K562 (cell line): ENCODE results near the gene ALX3. TPM values are rescaled to one million over a fixed set of nuclear protein-coding genes. Genes with fewer than 3 reads are reported as not detected.
A peak's percentile ranks its signal among the peaks of the same experiment; 100 is the strongest.

Experiments used
- ATAC-seq: fragments of 200-7000 bp; cut with Tn5 transposase; 3 replicates; pipeline ENCODE4 v1.9.1; 2020; ENCODE audit warnings: moderate library complexity
- BruUV-seq: library from RNA; stranded (reverse); fragments of 400-500 nt; replicated peaks from 2 replicates; lab custom pipeline; 2021; lab: Mats Ljungman, UMichigan
- CTCF ChIA-PET: fragments of 300-600 bp; formaldehyde crosslinking; extraction: SDS; loops from one replicate; lab custom pipeline; 2021; ENCODE audit warnings: low intra/inter-chr PET ratio; lab: Yijun Ruan, JAX
- POLR2A ChIA-PET: fragments of 300-600, 350-650 bp; sonication (Branson Sonifier 250); formaldehyde crosslinking; extraction: SDS; loops from one replicate; lab custom pipeline; 2021; ENCODE audit warnings: antibody characterized with exemption, inconsistent platforms; lab: Yijun Ruan, JAX
- DNase-seq, 4 experiments: peaks; one replicate each; pipeline versions ENCODE4 v3.0.0 to v3.0.0-alpha.2; 2011 to 2018; ENCODE audit warnings: low spot score in 3 of 4, mixed read lengths in 3 of 4; ENCODE audit errors: extremely low read depth in 1 of 4
- FAIRE-seq: peaks from 2 replicates; lab custom pipeline; 2011; peaks lifted over from hg19 to GRCh38; lab: Jason Lieb, UNC
- H2AFZ ChIP-seq: 2 replicates; pipeline ENCODE4 v1.6.0; 2011; ENCODE audit warnings: low read depth, low read length, control low read depth, inconsistent platforms
- H3K27ac ChIP-seq: fragments of 200-600 bp; 3 replicates; pipeline ENCODE4 v1.8.0; 2011; ENCODE audit warnings: low read depth, mild to moderate bottlenecking, control low read depth, inconsistent platforms, low read length, moderate library complexity, mixed read lengths; ENCODE audit errors: extremely low read depth
- H3K27me3 ChIP-seq, 2 experiments: fragments of 300-600 bp in 1 of 2; 2 replicates in 1 of 2; 3 replicates in 1 of 2; pipeline versions ENCODE4 v1.6.0 to v1.8.0; 2011; ENCODE audit warnings: inconsistent platforms in 2 of 2, low read length in 2 of 2, mild to moderate bottlenecking in 1 of 2, mixed read lengths in 1 of 2, moderate library complexity in 1 of 2; ENCODE audit not compliant: control insufficient read depth in 2 of 2, insufficient read depth in 2 of 2
- H3K36me3 ChIP-seq: fragments of 300-600 bp; 3 replicates; pipeline ENCODE4 v1.8.0; 2011; ENCODE audit warnings: mild to moderate bottlenecking, low read length, inconsistent platforms; ENCODE audit not compliant: control insufficient read depth, insufficient read depth
- H3K4me1 ChIP-seq, 2 experiments: fragments of 200-600 bp in 1 of 2; replicated peaks in 1 of 2; 2 replicates in 1 of 2; 3 replicates in 1 of 2; pipeline versions ENCODE4 v1.5.1 to v1.8.0; 2011; ENCODE audit warnings: inconsistent platforms in 2 of 2, low read length in 2 of 2, mild to moderate bottlenecking in 1 of 2, mixed read lengths in 1 of 2, moderate library complexity in 1 of 2; ENCODE audit not compliant: control insufficient read depth in 2 of 2, insufficient read depth in 2 of 2
- H3K4me2 ChIP-seq: 2 replicates; pipeline ENCODE4 v1.6.1; 2011; ENCODE audit warnings: low read length, control low read depth, inconsistent platforms, mixed read lengths; ENCODE audit not compliant: insufficient read depth
- H3K4me3 ChIP-seq: fragments of 200-600 bp; sonication (generic), shearing (Covaris generic); 2 replicates; pipeline ENCODE4 v1.5.1; 2016; ENCODE audit warnings: control low read depth, inconsistent platforms
- H3K79me2 ChIP-seq: fragments of 200-600 bp; 3 replicates; pipeline ENCODE4 v1.8.0; 2011; ENCODE audit warnings: low read length, inconsistent platforms; ENCODE audit not compliant: control insufficient read depth, insufficient read depth
- H3K9ac ChIP-seq, 2 experiments: 2 replicates each; pipeline versions ENCODE4 v1.6.0 to v1.6.1; 2011; ENCODE audit warnings: low read depth in 2 of 2, low read length in 2 of 2, control low read depth in 1 of 2, inconsistent platforms in 1 of 2, mild to moderate bottlenecking in 1 of 2, mixed read lengths in 1 of 2; ENCODE audit not compliant: insufficient read depth in 1 of 2
- H3K9me1 ChIP-seq: one replicate; pipeline ENCODE4 v1.6.0; 2011; ENCODE audit warnings: inconsistent platforms, mild to moderate bottlenecking, low read length, moderate library complexity; ENCODE audit not compliant: control insufficient read depth, insufficient read depth
- H3K9me3 ChIP-seq: replicated peaks from 2 replicates; pipeline ENCODE4 v1.5.1; 2011; ENCODE audit warnings: low read depth, low read length, inconsistent platforms; ENCODE audit not compliant: control insufficient read depth, insufficient read depth
- H4K20me1 ChIP-seq: replicated peaks from 2 replicates; pipeline ENCODE4 v1.6.1; 2011; ENCODE audit warnings: low read length, inconsistent platforms, mixed read lengths; ENCODE audit not compliant: control insufficient read depth, insufficient read depth
- ATF7 ChIP-seq: fragments of 450-650 bp; IDR thresholded peaks from 2 replicates; pipeline ENCODE4 v1.7.1; 2014; ENCODE audit warnings: mild to moderate bottlenecking, moderate library complexity
- CREM ChIP-seq: IDR thresholded peaks from 2 replicates; pipeline ENCODE4 v1.6.1; 2014; ENCODE audit warnings: antibody characterized with exemption, low read depth
- E2F3 ChIP-seq: fragments of 250-450 bp; sonication (Bioruptor Pico); IDR thresholded peaks from 2 replicates; pipeline ENCODE4 v1.4.0; 2020; ENCODE audit warnings: mild to moderate bottlenecking
- EGR1 ChIP-seq: fragments of 450-650 bp; conservative IDR thresholded peaks from 2 replicates; pipeline ENCODE4 v1.6.1; 2017; ENCODE audit warnings: mild to moderate bottlenecking
- HMGN3 ChIP-seq: IDR thresholded peaks from 2 replicates; pipeline ENCODE4 v1.6.1; 2011; ENCODE audit warnings: borderline replicate concordance, low read depth, mild to moderate bottlenecking, mixed read lengths, low read length; ENCODE audit not compliant: insufficient read length; ENCODE audit errors: extremely low read depth
- JUN ChIP-seq, 2 experiments: sonication (generic) in 1 of 2; formaldehyde crosslinking in 1 of 2; IDR thresholded peaks; 2 replicates each; pipeline versions ENCODE4 v1.6.1 to v1.8.0; 2012 to 2022; ENCODE audit warnings: borderline replicate concordance in 2 of 2, mild to moderate bottlenecking in 2 of 2, improper control_type of control experiment in 1 of 2, low read depth in 1 of 2, low read length in 1 of 2, missing genetic modification reagents in 1 of 2
- KDM2B ChIP-seq: fragments of 250-450 bp; sonication (Bioruptor Pico); IDR thresholded peaks from 2 replicates; pipeline ENCODE4 v1.8.0; 2021; ENCODE audit warnings: mild to moderate bottlenecking, moderate library complexity
- KDM5B ChIP-seq: fragments of 200-600 bp; sonication (generic); IDR thresholded peaks from 2 replicates; pipeline ENCODE4 v1.6.1; 2012; ENCODE audit warnings: low read depth, mild to moderate bottlenecking, moderate library complexity, low read length, control low read depth, inconsistent platforms; ENCODE audit not compliant: insufficient replicate concordance
- KLF6 ChIP-seq: fragments of 250-450 bp; sonication (Bioruptor Pico); IDR thresholded peaks from 2 replicates; pipeline ENCODE4 v1.4.0; 2020; ENCODE audit warnings: mild to moderate bottlenecking, moderate library complexity, borderline replicate concordance
- MEF2D ChIP-seq: conservative IDR thresholded peaks from 2 replicates; pipeline ENCODE4 v1.6.1; 2016; ENCODE audit warnings: low read depth, missing genetic modification characterization, missing compliant biosample characterization
- NR2F6 ChIP-seq: fragments of 450-650 bp; formaldehyde crosslinking; IDR thresholded peaks from 2 replicates; pipeline ENCODE4 v1.4.0; 2020; ENCODE audit warnings: mild to moderate bottlenecking
- PHF8 ChIP-seq: fragments of 200-600 bp; sonication (generic); IDR thresholded peaks from 2 replicates; pipeline ENCODE4 v1.6.1; 2012; ENCODE audit warnings: mixed run types, mild to moderate bottlenecking, inconsistent platforms, low read length, moderate library complexity, borderline replicate concordance
- POLR2B ChIP-seq: fragments of 450-650 bp; IDR thresholded peaks from 2 replicates; pipeline ENCODE4 v1.6.1; 2018; ENCODE audit warnings: low read depth; ENCODE audit not compliant: partially characterized antibody
- PPARD ChIP-seq: fragments of 250-450 bp; sonication (Bioruptor Pico); IDR thresholded peaks from 2 replicates; pipeline ENCODE4 v1.8.0; 2022; ENCODE audit warnings: inconsistent platforms, mild to moderate bottlenecking, moderate library complexity
- RCOR1 ChIP-seq, 2 experiments: IDR thresholded peaks; 2 replicates each; pipeline ENCODE4 v1.6.1; 2012; ENCODE audit warnings: low read depth in 2 of 2, low read length in 2 of 2, borderline replicate concordance in 1 of 2, improper control_type of control experiment in 1 of 2
- TBP ChIP-seq: optimal IDR thresholded peaks from 2 replicates; pipeline ENCODE3; 2011; ENCODE audit warnings: low read depth, low read length, improper control_type of control experiment
- TRIM28 ChIP-seq: fragments of 450-650 bp; IDR thresholded peaks from 2 replicates; pipeline ENCODE4 v1.6.1; 2017
- ZBED1 ChIP-seq: IDR thresholded peaks from 2 replicates; pipeline ENCODE4 v1.6.1; 2014
- ZBTB17 ChIP-seq: fragments of 450-650 bp; formaldehyde crosslinking; IDR thresholded peaks from 2 replicates; pipeline ENCODE4 v1.4.0; 2020; ENCODE audit warnings: mild to moderate bottlenecking
- ZNF12 ChIP-seq: sonication (generic); formaldehyde crosslinking; IDR thresholded peaks from 2 replicates; pipeline ENCODE4 v1.4.0; 2020; ENCODE audit warnings: mild to moderate bottlenecking, missing genetic modification reagents
- ZNF589 ChIP-seq: fragments of 200-800 bp; sonication (Bioruptor generic); IDR thresholded peaks from 2 replicates; pipeline ENCODE4 v1.6.1; 2016; ENCODE audit warnings: low read depth, missing genetic modification characterization, missing compliant biosample characterization
- ZNF780A ChIP-seq: fragments of 250-450 bp; sonication (Bioruptor Pico); IDR thresholded peaks from 2 replicates; pipeline ENCODE4 v1.5.0; 2021; ENCODE audit warnings: mild to moderate bottlenecking
- WGBS: fragments of 100-300 bp; shearing (Covaris generic); methylation state at CpG from one replicate; pipeline ENCODE4 v1.1.6; 2016; ENCODE audit warnings: low coverage, mixed read lengths; ENCODE audit not compliant: insufficient coverage; ENCODE audit errors: missing lambda C conversion rate; 5-methylcytosine and 5-hydroxymethylcytosine counted together
- in situ Hi-C: fragments of 300-500 bp; cut with MboI; formaldehyde crosslinking; loops from 4 replicates; pipeline ENCODE4 v1.15.0; 2018; ENCODE audit warnings: inconsistent platforms, mixed read lengths
- intact Hi-C: fragments of 100-400 bp; cut with micrococcal nuclease; formaldehyde crosslinking; loops from 2 replicates; pipeline ENCODE4 v1.14.2; 2022
- polyA plus RNA-seq, 8 experiments: library from polyadenylated mRNA; depleted of rRNA in 4 of 8; stranded (reverse) in 5 of 8; unstranded in 3 of 8; fragments of >200 nt; fragmentation: Nextera tagmentation in 2 of 8; fragmentation: Illumina TruSeq in 1 of 8; extraction: Ambion mirVana in 2 of 8; extraction: Trizol in 1 of 8; gene quantifications; 2 replicates each; pipeline versions ENCODE4 v1.2.1 to v1.2.3, GENCODE V29; 2011 to 2014; ENCODE audit warnings: inconsistent platforms in 1 of 8, missing spikeins in 1 of 8
- total RNA-seq, 7 experiments: library from RNA; depleted of rRNA in 6 of 7; stranded (reverse); fragments of >200 nt in 6 of 7; fragmentation: Illumina TruSeq in 2 of 7; extraction: Trizol in 2 of 7; gene quantifications; 2 replicates each; pipeline versions ENCODE4 v1.2.1 to v1.2.3, GENCODE V29; 2011 to 2021; ENCODE audit warnings: low replicate concordance in 1 of 7
- TF ChIP-seq, protein P1 (sequence below): fragments of 250-450 bp; sonication (Bioruptor Pico); IDR thresholded peaks from 2 replicates; pipeline ENCODE4 v1.6.1; 2021; ENCODE audit warnings: mild to moderate bottlenecking

The ALX3 gene
- total and polyA plus RNA-seq, 9 of the 15 experiments (the other 6 are each of a cell fraction or from before 2014, with no cell fraction given) = not detected

DNA sequence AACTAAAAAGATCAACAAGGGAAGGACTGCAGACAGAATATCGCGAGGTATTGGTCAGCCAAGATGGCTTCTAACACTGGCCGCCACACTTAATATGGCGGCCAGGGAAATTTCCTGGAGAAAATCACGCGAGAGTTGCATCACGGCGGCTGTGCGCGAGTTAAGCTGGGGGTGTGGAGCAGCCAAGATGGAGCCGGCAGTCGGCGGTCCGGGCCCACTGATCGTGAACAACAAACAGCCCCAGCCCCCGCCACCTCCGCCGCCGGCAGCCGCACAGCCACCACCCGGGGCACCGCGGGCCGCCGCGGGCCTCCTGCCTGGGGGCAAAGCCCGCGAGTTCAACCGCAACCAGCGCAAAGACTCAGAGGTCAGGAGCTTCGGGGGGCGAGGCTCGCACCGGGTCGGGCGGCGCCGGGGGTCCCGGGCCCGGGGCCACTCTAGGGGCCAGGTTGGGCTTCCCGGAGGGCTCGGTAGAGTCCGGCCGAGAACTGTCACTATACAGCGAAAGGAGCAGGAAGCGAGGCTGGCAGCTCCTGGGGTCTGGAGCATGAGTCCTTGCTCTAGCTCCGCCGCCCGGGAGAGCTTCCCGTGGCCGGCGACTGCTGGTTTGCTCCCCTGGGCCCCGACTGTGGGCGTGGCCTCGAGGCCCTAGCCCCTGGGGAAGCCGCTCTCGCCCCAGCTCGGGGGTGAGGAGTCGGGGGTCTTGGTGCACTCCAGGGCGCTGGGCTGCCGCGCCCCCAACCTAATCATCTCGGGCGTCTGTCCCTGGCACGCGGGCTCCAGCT is 35.8 kb downstream of the ALX3 start, which contains the start of gene STRIP1:
Gene STRIP1, plus strand, starts transcription at position 174 of the 785 bp plus-strand sequence. Its CDS starts 14 bp downstream, at position 188.
- in situ Hi-C loops = no loop called here
- WGBS = under 1% methylated on average over 63 of the region's 66 CpGs
- DNase-seq (peak; percentile 94 to 98 (median 94)), FAIRE-seq (peak; percentile 94), ATAC-seq (peak; percentile 91)
- Histone ChIP-seq H3K79me2 (peaks cover 30% of the 10 kb centered on the region), H3K27ac (peak within 1 kb of the TSS; percentile 88), H3K9me3 (no peaks in the 10 kb centered on the region), H4K20me1 (peaks cover 5% of the 10 kb centered on the region; the same call in 1 of the 2 replicates), H3K9ac (peak within 1 kb of the TSS; percentile 92 to 97), H3K27me3 (no peaks in the 10 kb centered on the region), H3K9me1 (no peaks in the 10 kb centered on the region), H3K4me3 (peak within 1 kb of the TSS; percentile 95), H3K36me3 (peaks cover 31% of the 10 kb centered on the region), H2AFZ (peak within 1 kb of the TSS; percentile 92), H3K4me1 (peaks cover 16 to 40% of the 10 kb centered on the region in 2 experiments), H3K4me2 (peak within 1 kb of the TSS; percentile 100)
- CTCF ChIA-PET = no interaction called here
- POLR2A ChIA-PET = interaction anchor here (0.6 to 14.6 kb wide), 31 partner anchors 10 to 546 kb away, joined by 3 to 200 read pairs (median 4); partner anchors contain the start of genes AHCYL1 and RBM15
- no TSS peak for BruUV-seq
- intact Hi-C loops = loop anchor here (5.0 kb wide), 1 partner anchor 303 kb away; the partner anchor contains the start of gene RBM15
- TF ChIP-seq ZBED1 (no peak), HMGN3 (no peak), ZNF780A (CRISPR knock-in tag) (no peak), ZBTB17 (CRISPR knock-in tag) (no peak; the same call in 1 of the 2 replicates), KDM5B (peak; percentile 80), ZNF12 (CRISPR knock-in tag) (no peak; the same call in 1 of the 2 replicates), EGR1 (peak; percentile 38), TRIM28 (no peak), ZNF589 (CRISPR knock-in tag) (peak; percentile 97), KLF6 (CRISPR knock-in tag) (peak; percentile 73; the same call in 1 of the 2 replicates), JUN (IDR thresholded peaks at IDR 0.05; ENCODE audit: borderline replicate concordance, low read depth, low read length) (0 out of 2 replicates have a peak, but pooled peaks have one; percentile 43), JUN (CRISPR knock-in tag; IDR thresholded peaks at IDR 0.05; ENCODE audit: borderline replicate concordance) (no peak; the same call in 1 of the 2 replicates), TBP (peak; percentile 75), PPARD (CRISPR knock-in tag) (no peak), CREM (peak; percentile 60), NR2F6 (CRISPR knock-in tag) (no peak), KDM2B (peak; percentile 19; the same call in 1 of the 2 replicates), POLR2B (no peak), MEF2D (no peak), PHF8 (peak; percentile 91), E2F3 (CRISPR knock-in tag) (peak; percentile 37), RCOR1 (IDR thresholded peaks at IDR 0.05; ENCODE audit: borderline replicate concordance in 1 of 2, low read depth in 2 of 2, low read length in 2 of 2) (peak in 1 of 2 experiments; percentile 45; a peak in 1 of 4 replicates), ATF7 (peak; percentile 84)
- TF ChIP-seq, protein P1, sequence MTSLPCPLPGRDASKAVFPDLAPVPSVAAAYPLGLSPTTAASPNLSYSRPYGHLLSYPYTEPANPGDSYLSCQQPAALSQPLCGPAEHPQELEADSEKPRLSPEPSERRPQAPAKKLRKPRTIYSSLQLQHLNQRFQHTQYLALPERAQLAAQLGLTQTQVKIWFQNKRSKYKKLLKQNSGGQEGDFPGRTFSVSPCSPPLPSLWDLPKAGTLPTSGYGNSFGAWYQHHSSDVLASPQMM (CRISPR knock-in tag) = no peak
